Measurements from ENCODE around the gene MRPL49. TPM values are rescaled to one million over a fixed set of nuclear protein-coding genes. Genes with fewer than 3 reads are reported as not detected.

Gene MRPL49
- total and polyA plus RNA-seq, 9 of the 15 experiments (the other 6 are each of a cell fraction or from before 2014, with no cell fraction given) = 74.3 to 132 (median 91.2) TPM

- no peak overlapping the region for H3K27ac ChIP-seq (ENCODE audit: extremely low read depth, low read depth, low read length)
- ATAC-seq = no peak
- H3K36me3 ChIP-seq (ENCODE audit: control insufficient read depth, insufficient read depth, low read length) = peaks cover 18% of the 10 kb centered on the region; the same call in 1 of the 3 replicates
- H3K9me3 ChIP-seq (replicated peaks; ENCODE audit: control insufficient read depth, insufficient read depth, low read depth, low read length) = no peaks in the 10 kb centered on the region
- TF ChIP-seq RBFOX2 (IDR thresholded peaks at IDR 0.05; ENCODE audit: low read depth, low read length) (peak; percentile 53), ARID3A (IDR thresholded peaks at IDR 0.05; ENCODE audit: borderline replicate concordance, low read depth, low read length) (no peak), SAFB2 (IDR thresholded peaks at IDR 0.05; ENCODE audit: borderline replicate concordance, low read depth, low read length, severe bottlenecking) (no peak), KLF6 (CRISPR knock-in tag; IDR thresholded peaks at IDR 0.05; ENCODE audit: borderline replicate concordance) (no peak), ZFP30 (CRISPR knock-in tag; IDR thresholded peaks at IDR 0.05; ENCODE audit: borderline replicate concordance) (no peak), EP400 (IDR thresholded peaks at IDR 0.05) (no peak), RBM22 (IDR thresholded peaks at IDR 0.05; ENCODE audit: low read depth, low read length, poor library complexity, severe bottlenecking) (peak; percentile 54), HBP1 (CRISPR knock-in tag; IDR thresholded peaks at IDR 0.05) (no peak), HIVEP1 (CRISPR knock-in tag; IDR thresholded peaks at IDR 0.05) (no peak), GTF2A2 (tag; IDR thresholded peaks at IDR 0.05) (no peak), PCBP1 (IDR thresholded peaks at IDR 0.05; ENCODE audit: low read depth, low read length, poor library complexity, severe bottlenecking) (no peak), POLR2H (tag; IDR thresholded peaks at IDR 0.05; ENCODE audit: low read depth) (no peak), ZKSCAN1 (IDR thresholded peaks at IDR 0.05; ENCODE audit: low read depth, low read length) (0 out of 2 replicates have a peak, but pooled peaks have one; percentile 20), POLR2G (IDR thresholded peaks at IDR 0.05; ENCODE audit: low read depth, low read length) (peak; percentile 71), CBFA2T3 (IDR thresholded peaks at IDR 0.05) (no peak)
- in situ Hi-C loops (cut with MboI) (no loop called here), intact Hi-C loops (cut with micrococcal nuclease) (loop anchor here (2.0 to 10.0 kb wide), 5 partner anchors 71 to 262 kb away; partner anchors contain the start of genes CAPN1 and CDC42EP2)
- H2AFZ ChIP-seq (ENCODE audit: low read depth, low read length) = no peak overlapping the region
- 81% methylated on average over 28 of the region's 36 CpGs for WGBS (ENCODE audit: insufficient coverage, low coverage, missing lambda C conversion rate)
- ChIA-PET POLR2A (interaction anchor here (0.5 to 7.2 kb wide), 9 partner anchors 10 to 347 kb away, joined by 3 to 92 read pairs (median 4); partner anchors contain the start of genes POLA2, SPDYC and VPS51), CTCF (ENCODE audit: low intra/inter-chr PET ratio) (interaction anchor here (0.5 to 1.9 kb wide), 4 partner anchors 71 to 479 kb away, joined by 3 to 16 read pairs (median 4); partner anchors contain the start of gene CAPN1)
- DNase-seq (ENCODE audit: extremely low read depth in 1 of 4, low spot score in 3 of 4) = no peak
- H3K4me2 ChIP-seq (ENCODE audit: insufficient read depth, low read length) = no peak overlapping the region
- H4K20me1 ChIP-seq (replicated peaks; ENCODE audit: control insufficient read depth, insufficient read depth, low read length) = no peaks in the 10 kb centered on the region
- peaks cover 21 to 43% of the 10 kb centered on the region in 2 experiments for H3K4me1 ChIP-seq (replicated peaks in 1 of 2; ENCODE audit: control insufficient read depth in 2 of 2, insufficient read depth in 2 of 2, low read length in 2 of 2)
- H3K4me3 ChIP-seq = no peak overlapping the region
- H3K79me2 ChIP-seq (ENCODE audit: control insufficient read depth, insufficient read depth, low read length) = peaks cover 3% of the 10 kb centered on the region; the same call in 1 of the 3 replicates
- FAIRE-seq = no peak
- BruUV-seq (replicated peaks) = no TSS peak
- H3K27me3 ChIP-seq (ENCODE audit: control insufficient read depth in 2 of 2, insufficient read depth in 2 of 2, low read length in 2 of 2) = no peaks in the 10 kb centered on the region
- peak overlapping the region in 1 of 2 experiments; percentile 16; a peak in 1 of 4 replicates for H3K9ac ChIP-seq (ENCODE audit: insufficient read depth in 1 of 2, low read depth in 2 of 2, low read length in 2 of 2)
- no peaks in the 10 kb centered on the region for H3K9me1 ChIP-seq (ENCODE audit: control insufficient read depth, insufficient read depth, low read length)
These were observed 12.6 kb upstream of the MRPL49 start for GRCh38 chr11:65109231-65110198.
